GM19372 (cell line): ENCODE results near the gene ZBTB39.
"Not testable (repeated sequence)": the region's sequence is repeated elsewhere in the genome, so short reads cannot be mapped to it uniquely, and the experiment has no call there.

Experiments
- ATAC-seq: cut with Tn5 transposase; IDR thresholded peaks from one replicate; pipeline ENCODE4 v1.9.1; 2021; ENCODE audit warnings: mild to moderate bottlenecking, low read depth, moderate library complexity; ENCODE audit not compliant: unreplicated experiment

The ZBTB39 gene

DNA sequence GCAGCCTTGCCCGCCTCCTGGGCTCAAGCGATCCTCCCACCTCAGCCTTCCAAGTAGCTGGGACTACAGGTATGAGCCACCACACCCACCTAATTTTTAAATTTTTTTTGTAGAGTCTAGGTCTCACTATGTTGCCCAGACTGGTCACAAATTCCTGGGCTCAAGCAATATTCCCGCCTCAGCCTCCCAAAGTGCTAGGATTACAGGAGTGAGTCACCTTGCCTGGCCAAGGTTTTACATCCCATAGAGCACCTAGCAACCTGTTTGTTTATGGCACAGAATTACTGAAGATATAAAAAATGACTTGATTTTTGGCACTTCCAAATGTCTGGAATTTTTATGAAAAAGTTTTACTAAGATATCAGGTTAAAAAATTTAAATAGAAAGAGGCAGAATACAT, 27.1 kb upstream of the ZBTB39 start:
- ATAC-seq = no peak

DNA sequence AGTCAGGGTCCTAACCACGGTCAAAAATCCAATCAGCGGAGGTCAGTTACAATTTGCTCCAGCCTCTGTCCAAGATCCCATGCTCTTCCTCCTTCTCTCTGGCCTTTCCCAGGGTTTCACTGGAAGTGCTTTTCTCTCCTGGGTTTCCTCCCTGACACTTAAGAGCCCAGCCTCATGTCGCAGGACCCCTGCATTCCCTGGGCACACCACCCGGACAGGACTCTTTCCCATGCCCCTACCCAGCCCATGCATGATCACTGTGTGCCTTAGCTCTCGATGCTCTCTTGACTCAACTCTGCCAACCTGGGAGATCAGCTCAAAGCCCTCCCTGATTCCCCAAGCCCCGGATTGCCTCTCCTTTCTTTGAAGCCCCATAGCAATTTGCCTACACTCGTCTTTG, 25.4 kb upstream of the ZBTB39 start:
- ATAC-seq = no peak

DNA sequence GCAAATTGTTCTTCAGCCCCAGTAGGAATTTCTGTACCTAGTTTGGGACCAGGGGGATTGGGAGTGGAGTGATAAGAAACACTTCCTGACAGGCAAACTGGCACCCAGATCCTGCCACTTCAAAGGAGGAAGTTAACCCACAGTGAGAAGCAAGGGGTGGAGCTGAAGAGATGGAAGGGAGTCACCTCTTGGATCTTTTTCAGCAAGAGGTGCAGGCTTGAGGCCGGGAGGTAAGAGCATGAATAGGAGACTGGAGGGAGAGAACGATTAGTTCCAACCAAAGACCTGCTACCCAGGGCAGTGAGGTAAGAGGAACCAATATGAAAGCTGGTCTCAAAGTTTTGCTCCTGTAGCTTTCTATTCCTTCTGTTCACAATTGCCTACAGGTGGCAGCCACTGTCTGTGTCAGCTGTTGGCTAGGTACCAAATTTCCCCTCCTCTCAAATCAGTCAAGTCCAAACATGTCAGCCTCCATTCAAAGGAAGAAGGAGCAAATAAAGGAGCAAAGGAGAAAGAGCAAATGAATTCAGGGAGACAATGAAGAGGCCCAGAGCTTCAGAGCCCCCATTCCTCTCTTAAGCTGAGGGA, 24.9 kb upstream of the ZBTB39 start:
- ATAC-seq = no peak

DNA sequence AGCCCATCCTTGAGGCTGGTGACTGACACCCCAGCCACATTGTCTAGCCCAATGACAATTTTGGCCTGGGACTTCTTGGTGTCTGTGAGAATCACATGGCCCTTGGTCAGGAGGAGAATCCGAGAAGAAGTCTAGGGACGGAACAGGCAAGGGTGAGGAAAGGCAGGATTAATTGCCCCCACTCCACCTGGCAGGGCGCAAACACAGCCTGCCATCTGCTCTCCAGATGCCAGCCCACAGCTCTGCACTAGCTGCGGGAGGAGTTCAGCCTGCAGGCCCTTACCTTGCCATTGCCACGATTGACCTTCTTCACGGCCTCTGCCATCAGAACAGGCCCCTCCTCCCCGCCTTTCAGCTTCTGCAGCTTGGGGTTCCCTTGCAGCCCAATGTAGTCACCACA, 23.1 kb upstream of the ZBTB39 start:
- ATAC-seq = no peak

DNA sequence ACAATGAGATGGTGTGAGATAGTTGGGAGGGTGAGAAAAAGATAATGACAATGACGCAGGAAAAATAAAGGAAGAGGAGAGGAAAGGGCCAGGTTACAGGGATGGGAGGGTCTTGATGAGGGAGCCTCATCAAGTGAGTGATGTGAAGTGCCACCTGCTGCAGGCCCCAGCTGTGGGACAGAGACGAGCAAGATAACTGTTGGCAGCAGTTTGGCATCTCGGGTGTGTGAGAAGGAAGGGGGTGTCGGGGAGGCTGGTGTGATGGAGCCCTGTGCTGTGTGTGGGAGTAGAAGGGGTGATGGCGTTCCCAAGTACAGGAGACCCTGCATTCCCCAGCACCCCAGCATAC, 21.4 kb upstream of the ZBTB39 start:
- no peak for ATAC-seq

DNA sequence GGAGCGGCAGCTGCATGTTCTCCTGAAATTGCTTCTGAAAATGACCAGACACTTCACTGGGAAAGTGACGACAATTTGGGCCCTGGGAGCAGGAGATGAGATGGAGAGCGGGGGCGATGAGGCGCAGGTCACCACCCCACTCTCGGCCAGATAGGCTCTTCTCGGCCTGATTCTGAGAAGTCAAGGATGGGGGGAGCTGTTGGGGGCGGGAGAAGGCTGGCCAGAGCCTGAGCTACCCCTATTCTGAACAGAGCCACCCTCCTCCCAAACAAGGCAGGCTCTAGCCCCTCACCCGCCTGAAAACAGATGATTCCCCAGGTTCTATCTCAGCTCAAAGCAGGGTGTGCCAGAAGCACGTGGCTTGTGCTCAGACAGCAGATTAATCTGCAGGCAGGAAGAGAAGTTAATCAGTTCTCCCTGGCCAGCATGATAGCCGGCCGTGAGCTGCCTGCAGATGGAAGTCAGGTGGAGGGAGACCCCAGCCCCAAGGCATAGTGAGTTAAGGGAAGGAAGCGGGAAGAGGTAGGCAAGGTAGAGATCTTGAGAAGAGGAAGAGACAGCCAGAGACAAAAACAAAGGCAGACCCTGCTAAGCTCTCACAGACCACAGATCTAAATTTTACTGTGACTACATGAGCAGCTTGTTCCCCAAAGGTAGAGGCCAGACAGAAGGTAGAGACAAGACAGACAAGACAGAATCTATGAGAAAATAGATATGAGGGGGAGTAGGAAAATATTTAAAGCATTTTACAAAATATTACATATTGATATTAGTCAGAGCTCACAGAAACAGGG, 20.9 kb upstream of the ZBTB39 start:
- no peak for ATAC-seq

DNA sequence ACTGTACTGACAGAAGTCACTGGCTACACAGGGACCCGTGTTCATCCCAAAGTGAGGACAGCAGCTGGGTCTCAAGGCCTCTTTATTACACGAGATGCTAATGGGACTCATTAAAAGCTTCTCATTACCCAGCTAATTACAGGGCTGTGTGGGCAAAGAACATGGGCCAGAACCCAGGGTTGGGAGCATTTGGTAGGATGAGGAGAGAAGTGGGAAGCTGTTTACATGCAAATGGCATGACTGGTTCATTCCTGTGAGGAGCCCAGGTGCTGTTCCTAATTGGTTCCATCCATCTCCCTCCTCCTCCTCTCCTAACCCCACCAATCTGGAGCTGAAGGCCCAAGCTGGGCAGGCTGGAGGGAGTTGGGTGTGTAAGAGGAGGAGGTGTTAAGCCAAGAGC, 18.9 kb upstream of the ZBTB39 start:
- no peak for ATAC-seq

DNA sequence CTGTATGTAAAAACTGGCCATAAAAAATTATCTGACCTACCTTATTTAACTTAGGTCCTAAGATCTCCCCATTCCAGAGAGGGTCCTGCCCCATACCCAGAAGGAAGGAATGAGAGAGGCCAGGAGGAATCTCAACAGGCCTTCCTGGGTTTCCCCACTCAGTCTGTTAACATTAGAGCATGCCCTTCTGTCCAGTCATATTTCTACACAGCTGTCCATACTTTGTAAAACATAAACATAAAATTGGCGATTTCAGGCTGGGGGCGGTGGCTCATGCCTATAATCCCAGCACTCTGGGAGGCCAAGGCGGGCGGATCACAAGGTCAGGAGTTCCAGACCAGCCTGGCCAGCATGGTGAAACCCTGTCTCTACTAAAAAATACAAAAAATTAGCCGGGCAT, 16.0 kb upstream of the ZBTB39 start:
- ATAC-seq = not testable (repeated sequence)

DNA sequence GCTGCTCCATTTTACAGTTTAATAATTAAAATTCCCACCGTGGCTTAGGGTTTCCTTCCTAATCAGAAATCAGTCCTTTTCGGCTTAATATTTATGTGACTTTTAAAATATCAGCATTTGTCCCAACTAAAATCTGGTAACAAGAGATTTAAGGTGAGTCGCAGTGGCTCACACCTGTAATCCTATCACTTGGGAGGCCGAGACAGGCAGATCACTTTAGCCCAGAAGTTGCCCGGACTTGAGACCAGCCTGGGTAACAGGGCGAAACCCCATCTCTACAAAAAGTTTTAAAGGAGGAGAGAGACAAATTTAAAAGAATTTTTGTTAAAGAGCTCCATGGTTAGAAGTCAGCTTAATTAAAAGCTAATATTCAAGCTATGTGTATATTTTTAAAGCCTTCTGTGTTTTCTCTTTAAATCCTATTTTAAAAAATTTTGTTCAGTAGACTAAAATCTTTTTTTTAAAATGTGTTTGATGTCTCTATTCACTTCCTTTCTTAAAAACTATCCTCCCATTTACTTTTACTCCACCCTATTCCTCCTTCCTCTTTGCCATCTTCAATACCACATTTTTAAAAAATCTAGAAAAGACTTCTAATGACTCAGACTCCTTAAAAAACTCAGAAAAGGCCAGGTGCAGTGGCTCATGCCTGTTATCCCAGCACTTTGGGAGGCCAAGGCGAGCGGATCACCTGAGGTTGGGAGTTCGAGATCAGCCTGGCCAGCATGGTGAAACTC, 13.8 kb upstream of the ZBTB39 start:
- no peak for ATAC-seq

DNA sequence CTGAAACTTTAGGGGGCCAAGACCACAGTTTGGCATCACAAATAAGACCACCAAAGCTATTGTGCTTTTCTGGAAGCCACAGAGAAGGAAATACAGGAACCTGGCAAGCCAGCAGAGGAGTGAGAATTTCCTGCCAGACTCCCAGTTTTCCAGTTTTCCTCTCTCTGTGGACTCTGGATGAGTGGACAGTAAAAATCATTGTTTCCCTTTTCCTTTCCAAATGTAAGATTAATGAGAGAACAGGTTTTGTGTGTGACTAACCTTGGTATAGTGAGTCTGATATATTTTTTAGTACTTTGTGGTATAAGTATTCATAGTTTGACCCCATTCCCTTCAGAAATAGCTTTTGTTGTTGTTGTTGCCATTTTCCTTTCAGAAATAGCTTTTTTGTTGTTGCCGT, 12.6 kb upstream of the ZBTB39 start:
- no peak for ATAC-seq

DNA sequence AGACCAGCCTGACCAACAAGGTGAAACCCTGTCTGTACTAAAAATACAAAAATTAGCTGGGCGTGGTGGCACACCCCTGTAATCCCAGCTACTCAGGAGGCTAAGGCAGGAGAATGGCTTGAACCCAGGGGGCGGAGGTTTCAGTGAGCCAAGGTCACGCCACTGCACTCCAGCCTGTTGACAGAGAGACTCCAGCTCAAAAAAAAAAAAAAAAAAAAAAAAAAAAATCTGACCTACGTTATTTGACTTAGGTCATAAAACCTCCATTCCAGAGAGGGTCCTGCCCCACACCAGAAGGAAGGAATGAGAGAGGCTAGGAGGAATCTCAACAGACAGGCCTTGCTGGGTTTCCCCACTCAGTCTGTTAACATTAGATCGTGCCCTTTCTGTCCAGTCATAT, 12.0 kb upstream of the ZBTB39 start:
- not testable (repeated sequence) for ATAC-seq

DNA sequence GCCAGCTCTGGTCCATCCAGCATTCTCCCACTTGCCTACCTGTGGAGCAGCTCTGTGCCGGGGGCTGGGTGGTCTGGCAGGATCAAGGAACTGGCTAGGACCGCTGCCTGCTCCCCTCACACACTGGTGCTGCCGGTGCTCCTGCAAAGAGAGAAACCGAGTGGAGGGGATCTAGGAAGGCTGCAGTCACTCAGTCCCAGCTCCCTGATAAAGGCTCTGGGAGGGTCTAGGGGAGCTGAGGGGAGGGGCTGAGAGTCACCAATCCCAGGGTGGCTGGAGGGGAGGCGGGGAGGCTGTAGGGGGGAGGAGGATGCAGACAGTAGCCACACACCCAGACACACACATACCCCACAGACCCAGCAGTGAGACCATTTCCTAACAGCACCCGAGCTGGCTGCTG, 10.0 kb upstream of the ZBTB39 start, which contains the start of gene TAC3:
TAC3 (minus strand) TSS at position 182 of the 400 bp plus-strand sequence. CDS start 732 bp downstream, outside the sequence.
- no peak for ATAC-seq

DNA sequence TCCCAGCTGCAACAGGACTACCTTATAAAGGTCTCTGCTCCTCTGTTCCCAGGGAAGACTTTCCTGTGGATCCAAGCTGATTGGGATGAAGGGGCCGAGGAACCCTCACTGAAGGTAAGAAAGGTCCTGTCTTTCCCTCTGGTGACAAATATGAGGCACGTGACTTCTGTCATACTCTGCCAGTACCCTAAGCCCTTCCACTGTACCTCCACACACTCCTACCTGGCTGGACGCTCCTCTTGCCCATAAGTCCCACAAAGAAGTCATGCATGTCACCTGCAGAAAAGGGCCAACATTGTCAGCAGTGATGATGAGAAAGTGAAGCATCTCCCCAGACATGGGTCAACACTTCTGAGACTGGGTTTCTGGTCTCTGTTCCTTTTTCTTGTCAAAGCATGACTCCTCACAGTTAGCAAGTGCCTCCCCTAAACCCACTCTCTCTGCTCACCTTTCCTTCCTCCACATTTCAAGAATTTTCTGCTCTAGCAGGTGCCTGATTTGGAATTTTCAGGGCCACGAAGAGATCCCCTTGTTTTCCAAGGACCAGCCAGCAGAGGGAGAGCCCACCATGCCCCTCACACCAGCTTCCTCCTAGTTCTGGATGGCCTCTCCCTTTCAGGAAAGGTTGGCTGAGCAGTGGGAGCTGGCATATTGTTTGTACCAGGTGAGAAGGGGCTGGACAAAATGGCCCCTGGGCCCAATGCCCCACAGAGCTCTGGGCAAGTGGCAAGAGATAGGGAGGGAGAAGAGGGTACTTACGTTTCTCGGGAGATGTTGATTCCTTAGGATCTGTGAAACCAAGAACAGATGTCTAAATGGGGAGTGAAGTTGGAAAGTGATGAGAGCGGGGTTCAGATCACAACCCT, 6.5 kb upstream of the ZBTB39 start:
- no peak for ATAC-seq

DNA sequence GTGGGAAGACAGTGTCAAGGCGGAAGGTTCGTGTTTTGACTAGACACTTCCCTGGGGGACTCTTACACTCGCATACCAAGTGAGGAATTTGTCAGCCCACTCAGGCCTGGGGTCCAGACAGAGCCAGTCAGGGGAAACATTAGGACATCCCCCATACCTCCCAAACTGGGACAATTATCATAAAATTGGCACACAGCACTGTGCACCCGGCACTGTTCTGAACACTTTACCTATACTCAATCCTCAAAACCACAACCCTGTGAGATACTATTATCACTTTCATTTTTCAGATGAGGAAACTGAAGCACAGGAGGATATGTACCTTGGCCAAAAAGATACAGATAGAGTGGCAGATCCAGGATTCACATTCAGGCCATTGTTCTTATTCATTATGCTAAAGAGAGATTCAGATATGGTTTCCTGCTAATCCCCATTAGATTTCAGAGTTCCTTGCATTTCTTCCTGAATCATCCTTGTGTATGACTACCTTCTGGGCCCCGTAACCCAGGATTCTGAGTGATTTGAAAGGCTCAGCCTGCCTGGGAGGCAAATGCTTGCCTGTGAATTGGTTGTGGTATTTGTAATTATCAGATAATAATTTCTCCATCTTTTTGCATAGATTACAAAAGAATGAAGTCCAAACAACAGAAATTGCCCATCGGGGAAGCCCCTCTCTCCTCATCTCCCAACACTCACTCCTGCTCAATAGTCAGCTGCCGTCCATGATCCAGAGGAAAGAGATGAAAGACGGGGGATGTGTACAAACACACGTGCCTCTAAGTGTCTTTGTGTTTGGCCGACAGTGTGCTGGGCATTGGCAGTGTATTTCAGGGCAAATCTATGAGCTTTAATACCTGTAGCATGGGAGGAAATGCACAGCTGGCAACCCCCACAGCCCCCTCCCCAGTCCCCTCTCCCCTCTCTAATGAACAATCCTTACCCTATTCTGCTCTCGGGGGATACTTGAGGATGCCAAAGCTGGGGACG, 5.4 kb upstream of the ZBTB39 start:
- no peak for ATAC-seq

DNA sequence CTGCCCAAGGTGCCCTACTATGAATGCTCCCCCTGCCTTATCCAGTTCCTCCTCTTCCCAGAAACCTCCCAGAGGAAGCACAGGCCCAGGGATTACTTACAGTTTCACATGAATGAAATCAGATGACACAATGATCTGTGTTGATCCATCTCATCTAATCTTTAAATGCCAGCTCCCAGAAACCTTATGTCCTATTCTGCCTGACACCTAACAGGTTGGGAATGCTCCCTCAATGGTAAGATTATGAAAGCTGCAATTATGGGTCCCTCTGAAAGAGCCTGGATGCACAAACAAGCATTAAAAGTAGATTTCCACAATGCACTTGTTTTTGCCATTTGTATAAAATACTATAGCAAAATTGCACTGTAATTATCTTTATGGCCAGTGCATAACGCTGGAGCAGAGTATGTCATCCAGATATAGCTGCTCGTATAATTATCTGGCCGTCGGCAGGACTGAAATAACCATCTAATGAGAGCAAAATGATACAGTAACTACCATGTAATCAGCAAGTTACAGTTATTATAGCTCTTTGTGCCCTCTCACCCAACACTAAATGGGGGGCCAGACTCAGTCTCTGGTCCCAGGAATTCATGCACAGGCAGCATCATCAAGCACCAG, 4.4 kb upstream of the ZBTB39 start:
- ATAC-seq = no peak

DNA sequence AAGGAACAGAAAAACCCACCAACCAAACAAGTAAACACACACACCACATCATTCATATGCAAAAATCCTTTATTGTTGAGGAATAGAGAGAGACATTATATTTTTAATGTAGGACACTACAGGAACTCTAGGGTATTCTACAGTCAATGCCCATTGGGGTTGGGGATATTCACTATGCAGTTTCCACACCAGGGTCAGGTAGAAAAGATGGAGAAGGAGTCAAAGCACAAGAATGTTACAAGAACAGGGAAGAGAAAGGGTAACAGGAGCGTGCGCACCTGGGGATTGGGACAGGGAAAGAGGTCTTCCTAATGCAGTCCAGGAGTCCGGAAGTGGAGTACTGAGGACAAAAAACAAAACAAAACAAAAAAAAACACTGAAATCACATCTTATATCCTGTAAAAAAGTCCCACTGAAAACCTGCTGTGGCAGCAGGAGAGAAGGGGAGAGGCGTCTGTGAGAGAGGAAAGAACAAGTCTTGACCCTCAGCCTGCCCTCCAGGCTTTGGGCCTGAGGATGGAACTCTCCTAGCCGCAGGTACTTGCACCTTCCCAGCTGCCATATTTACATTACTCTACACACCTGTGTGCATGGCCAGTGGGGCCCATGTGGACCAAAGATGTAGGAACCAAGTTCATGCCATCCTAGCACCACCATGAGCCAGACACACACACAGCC, 3.7 kb upstream of the ZBTB39 start:
- ATAC-seq = no peak

DNA sequence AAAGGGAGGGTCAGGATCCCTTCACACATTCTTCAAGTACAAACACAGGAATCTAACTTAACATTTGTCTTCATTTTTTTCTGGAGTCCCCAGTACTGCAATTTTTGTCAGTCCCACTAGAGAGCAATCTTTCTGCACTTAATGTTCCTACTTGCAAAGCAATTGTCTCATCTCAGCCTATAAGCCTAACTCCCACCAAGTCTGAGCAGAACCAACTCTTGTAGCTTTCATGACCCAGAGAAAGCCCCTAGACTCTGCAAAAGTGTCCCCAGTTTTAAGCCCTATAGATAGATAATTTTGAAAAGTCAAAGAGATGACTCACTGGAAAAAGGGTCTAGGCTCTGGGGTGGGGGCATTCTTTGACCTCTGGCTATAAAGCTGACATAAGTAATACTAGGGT, 1.8 kb upstream of the ZBTB39 start:
- ATAC-seq = no peak

DNA sequence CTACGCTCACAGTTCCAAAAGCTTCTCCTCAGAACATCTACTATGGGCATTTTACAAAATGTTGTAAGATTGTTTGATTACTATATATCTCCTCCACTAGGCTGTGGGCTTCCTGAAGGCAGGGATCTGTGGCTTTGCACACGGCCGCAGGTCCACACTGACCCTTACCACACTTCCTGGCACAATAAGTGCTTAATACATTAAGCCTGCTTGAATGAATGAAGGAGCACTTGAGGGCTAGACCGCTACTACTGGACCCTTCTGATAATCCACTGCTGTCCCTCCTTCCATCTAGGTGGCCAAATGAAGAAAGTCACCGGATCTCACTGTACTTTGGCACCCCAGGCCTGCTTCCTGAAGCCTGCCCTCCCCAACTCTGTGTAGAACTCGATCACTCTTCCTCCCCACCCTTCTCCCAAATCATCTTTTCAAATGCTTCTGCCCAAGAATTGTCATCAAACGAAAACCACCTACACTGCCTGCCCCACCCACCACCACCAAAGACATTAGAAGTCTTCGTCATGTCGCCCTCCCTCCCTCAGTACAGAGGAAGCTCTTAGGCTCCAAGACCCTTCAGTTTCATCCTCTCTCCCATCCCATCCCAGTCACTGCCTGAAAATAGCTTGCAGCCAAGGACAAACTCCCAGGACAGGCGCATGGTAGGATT, 596 bp upstream of the ZBTB39 start:
- no peak for ATAC-seq
